Progenitor cell of endocrine pancreas (in vitro differentiated cells): ENCODE results near the gene BROX. TPM values are rescaled to one million over a fixed set of nuclear protein-coding genes. Genes with fewer than 3 reads are reported as not detected.
"Not testable (repeated sequence)": the region's sequence is repeated elsewhere in the genome, so short reads cannot be mapped to it uniquely, and the experiment has no call there.

ENCODE experiments used
- DNase-seq: peaks from one replicate; pipeline ENCODE4 v3.0.0; 2021; ENCODE audit warnings: low spot score; ENCODE audit not compliant: unreplicated experiment
- H3K27ac Mint-ChIP-seq: 2 replicates; pipeline ENCODE4 v1.8.0; 2021; ENCODE audit warnings: mild to moderate bottlenecking, moderate library complexity, mixed read lengths
- H3K27me3 Mint-ChIP-seq: 2 replicates; pipeline ENCODE4 v1.8.0; 2021; ENCODE audit warnings: mixed read lengths
- H3K36me3 Mint-ChIP-seq: 2 replicates; pipeline ENCODE4 v1.8.0; 2022; ENCODE audit warnings: mixed read lengths; ENCODE audit not compliant: insufficient read depth
- H3K4me1 Mint-ChIP-seq: 2 replicates; pipeline ENCODE4 v1.8.0; 2021; ENCODE audit warnings: low read depth, mixed read lengths
- H3K4me3 Mint-ChIP-seq: 2 replicates; pipeline ENCODE4 v1.8.0; 2021; ENCODE audit warnings: low read depth, mild to moderate bottlenecking, moderate library complexity, mixed read lengths
- H3K9me3 Mint-ChIP-seq: 2 replicates; pipeline ENCODE4 v1.8.0; 2021; ENCODE audit warnings: low read depth, mixed read lengths
- long read RNA-seq: library from polyadenylated mRNA; unstranded; transcript quantifications from one replicate; pipeline ENCODE4 v2.0.0, GENCODE V29; 2020
- total RNA-seq: library from RNA; stranded (reverse); gene quantifications from 2 replicates; pipeline ENCODE4 v1.2.1, GENCODE V29; 2021
- TF ChIP-seq, protein P1 (sequence below): fragments of 200-600 bp; sonication (generic); IDR thresholded peaks from one replicate; pipeline ENCODE4 v1.5.0; 2021; ENCODE audit warnings: antibody characterized with exemption, mild to moderate bottlenecking; ENCODE audit not compliant: unreplicated experiment

The BROX gene, protein sequence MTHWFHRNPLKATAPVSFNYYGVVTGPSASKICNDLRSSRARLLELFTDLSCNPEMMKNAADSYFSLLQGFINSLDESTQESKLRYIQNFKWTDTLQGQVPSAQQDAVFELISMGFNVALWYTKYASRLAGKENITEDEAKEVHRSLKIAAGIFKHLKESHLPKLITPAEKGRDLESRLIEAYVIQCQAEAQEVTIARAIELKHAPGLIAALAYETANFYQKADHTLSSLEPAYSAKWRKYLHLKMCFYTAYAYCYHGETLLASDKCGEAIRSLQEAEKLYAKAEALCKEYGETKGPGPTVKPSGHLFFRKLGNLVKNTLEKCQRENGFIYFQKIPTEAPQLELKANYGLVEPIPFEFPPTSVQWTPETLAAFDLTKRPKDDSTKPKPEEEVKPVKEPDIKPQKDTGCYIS
- total RNA-seq: 27.5 and 28.0 TPM in 2 replicates
- long read RNA-seq, full-length matches to known transcripts: 5 of 11 reads
- long read RNA-seq, partial matches to known transcripts: 3 of 11 reads
- long read RNA-seq, other reads (novel, unspliced or antisense): 3 of 11 reads

DNA sequence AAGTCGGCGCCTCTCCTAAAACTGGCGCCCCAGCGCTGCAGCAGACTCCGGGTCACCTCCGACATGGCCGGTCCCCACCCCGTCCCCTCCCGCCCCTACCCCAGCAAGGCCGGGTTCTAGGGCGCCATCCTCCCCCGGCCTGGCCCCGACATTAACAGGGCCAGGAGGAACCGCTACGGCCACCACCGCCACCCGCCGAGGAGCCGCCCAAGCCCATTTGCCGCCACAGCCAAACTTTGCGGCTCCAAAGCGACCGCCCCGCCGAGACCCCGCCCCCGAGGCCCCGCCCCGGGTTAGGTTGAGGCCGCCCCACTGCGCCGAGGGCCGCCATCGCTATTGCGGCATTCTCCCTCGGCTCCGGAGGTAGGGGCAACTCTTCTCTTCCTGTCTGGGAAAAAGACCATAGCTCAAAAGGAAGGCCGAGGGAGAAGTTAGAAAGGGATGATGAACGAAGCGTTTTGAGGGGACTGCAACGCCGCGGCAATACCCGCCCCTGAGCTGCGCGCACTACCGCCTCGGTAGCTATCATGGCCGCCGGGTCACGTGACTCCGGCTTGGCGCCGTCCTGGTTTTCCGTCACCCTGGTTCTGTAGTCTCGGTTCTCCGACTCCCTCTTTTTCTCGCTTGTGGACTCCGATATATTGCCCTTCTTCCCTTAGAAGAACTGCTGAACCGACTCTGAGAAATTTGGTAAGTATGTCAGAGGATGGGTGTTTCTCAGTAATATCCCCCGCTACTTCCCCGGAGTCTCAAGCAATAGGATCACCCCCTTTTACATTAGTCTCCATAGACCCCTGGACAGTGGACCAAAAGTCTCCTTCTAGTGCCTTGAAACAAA is at the start of gene BROX, which contains the start of gene AIDA:
Gene BROX (plus strand): TSS at position 312 of the 838 bp plus-strand sequence. CDS start 3,136 bp downstream, outside the sequence.
Gene AIDA (minus strand): TSS at position 239 of the 838 bp plus-strand sequence. CDS start 174 bp downstream, at position 65.
- TF ChIP-seq, protein P1, sequence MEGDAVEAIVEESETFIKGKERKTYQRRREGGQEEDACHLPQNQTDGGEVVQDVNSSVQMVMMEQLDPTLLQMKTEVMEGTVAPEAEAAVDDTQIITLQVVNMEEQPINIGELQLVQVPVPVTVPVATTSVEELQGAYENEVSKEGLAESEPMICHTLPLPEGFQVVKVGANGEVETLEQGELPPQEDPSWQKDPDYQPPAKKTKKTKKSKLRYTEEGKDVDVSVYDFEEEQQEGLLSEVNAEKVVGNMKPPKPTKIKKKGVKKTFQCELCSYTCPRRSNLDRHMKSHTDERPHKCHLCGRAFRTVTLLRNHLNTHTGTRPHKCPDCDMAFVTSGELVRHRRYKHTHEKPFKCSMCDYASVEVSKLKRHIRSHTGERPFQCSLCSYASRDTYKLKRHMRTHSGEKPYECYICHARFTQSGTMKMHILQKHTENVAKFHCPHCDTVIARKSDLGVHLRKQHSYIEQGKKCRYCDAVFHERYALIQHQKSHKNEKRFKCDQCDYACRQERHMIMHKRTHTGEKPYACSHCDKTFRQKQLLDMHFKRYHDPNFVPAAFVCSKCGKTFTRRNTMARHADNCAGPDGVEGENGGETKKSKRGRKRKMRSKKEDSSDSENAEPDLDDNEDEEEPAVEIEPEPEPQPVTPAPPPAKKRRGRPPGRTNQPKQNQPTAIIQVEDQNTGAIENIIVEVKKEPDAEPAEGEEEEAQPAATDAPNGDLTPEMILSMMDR: no peak
- no peaks in the 10 kb centered on the region for H3K27me3 Mint-ChIP-seq
- H3K27ac Mint-ChIP-seq: peak within 1 kb of the TSS; percentile 100
- H3K9me3 Mint-ChIP-seq: no peaks in the 10 kb centered on the region
- peaks cover 10% of the 10 kb centered on the region for H3K4me1 Mint-ChIP-seq
- DNase-seq: peak; percentile 91
- peak within 1 kb of the TSS; percentile 99 for H3K4me3 Mint-ChIP-seq
- peaks cover 3% of the 10 kb centered on the region for H3K36me3 Mint-ChIP-seq

DNA sequence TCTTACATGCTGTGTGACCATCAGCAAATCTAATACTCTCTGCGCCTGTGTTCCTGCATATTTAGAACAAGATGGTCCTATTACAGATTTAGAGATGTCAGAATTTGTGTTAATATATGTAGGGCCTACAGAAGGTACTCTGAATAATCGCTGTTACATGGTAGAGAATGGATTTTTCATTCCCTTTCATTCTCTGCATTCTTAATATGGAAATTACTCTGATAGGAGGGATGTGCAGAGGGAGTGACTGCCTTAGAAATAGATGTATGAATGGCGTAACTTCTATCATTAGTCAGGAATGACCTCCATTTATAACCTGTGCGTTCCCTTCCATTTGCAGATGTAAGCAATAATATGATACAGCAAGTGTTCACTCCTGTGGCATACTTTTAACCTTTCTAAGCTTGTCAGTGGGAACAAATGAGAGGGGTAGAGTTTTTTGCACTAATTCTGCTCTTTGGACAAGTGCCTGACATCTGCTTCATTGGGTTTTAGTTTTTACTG is 48.9 kb upstream of the BROX start:
- DNase-seq: no peak
- TF ChIP-seq, protein P1: no peak
- Mint-ChIP-seq H3K4me3 (no peak overlapping the region), H3K27me3 (no peaks in the 10 kb centered on the region), H3K4me1 (no peaks in the 10 kb centered on the region), H3K27ac (no peak overlapping the region), H3K36me3 (peaks cover 21% of the 10 kb centered on the region), H3K9me3 (no peaks in the 10 kb centered on the region)

DNA sequence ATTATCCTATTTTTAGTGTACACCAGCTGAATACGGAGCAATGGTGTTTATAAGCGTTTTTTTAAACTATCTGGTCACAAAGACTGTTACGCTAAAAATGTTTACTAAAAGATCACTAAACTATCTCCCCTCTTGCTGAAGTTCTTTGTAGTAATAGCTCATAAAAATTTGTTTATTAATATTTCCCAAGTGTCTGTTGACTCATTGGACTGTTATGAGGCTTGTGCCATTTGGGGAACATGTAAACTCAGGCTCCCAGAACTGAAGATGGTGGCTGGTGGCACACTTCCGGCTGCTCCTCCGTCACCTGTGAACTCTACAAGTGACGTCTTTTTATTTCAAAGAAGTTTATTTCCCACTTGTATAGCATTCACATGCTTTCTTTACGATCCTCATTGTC is 46.4 kb upstream of the BROX start:
- TF ChIP-seq, protein P1: no peak
- H3K27ac Mint-ChIP-seq: no peak overlapping the region
- H3K27me3 Mint-ChIP-seq: no peaks in the 10 kb centered on the region
- H3K4me1 Mint-ChIP-seq: no peaks in the 10 kb centered on the region
- H3K4me3 Mint-ChIP-seq: no peak overlapping the region
- H3K36me3 Mint-ChIP-seq: peaks cover 16% of the 10 kb centered on the region
- no peaks in the 10 kb centered on the region for H3K9me3 Mint-ChIP-seq
- DNase-seq: no peak

DNA sequence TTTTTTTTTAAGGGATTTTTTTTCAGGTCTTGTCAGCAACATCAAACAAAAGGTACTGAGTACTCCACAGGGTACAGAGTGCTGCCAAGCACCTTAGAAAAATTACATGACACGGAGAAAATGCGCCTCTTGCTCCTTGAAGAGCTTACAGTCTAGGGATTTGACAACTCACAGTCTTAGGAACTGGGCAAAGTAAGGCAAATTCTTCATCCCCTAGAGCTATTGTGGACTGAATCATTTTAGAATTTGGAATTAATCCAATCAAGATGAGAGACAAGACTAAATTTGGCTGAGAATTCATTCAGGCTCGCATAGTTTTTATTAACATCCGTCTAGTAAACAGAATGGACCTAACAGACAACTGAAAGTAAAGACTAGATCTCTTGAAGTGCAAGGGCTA is 44.2 kb upstream of the BROX start:
- H3K9me3 Mint-ChIP-seq, DNase-seq, H3K4me3 Mint-ChIP-seq, H3K4me1 Mint-ChIP-seq, H3K27me3 Mint-ChIP-seq, H3K27ac Mint-ChIP-seq: not testable (repeated sequence)
- peaks cover 11% of the 10 kb centered on the region for H3K36me3 Mint-ChIP-seq

DNA sequence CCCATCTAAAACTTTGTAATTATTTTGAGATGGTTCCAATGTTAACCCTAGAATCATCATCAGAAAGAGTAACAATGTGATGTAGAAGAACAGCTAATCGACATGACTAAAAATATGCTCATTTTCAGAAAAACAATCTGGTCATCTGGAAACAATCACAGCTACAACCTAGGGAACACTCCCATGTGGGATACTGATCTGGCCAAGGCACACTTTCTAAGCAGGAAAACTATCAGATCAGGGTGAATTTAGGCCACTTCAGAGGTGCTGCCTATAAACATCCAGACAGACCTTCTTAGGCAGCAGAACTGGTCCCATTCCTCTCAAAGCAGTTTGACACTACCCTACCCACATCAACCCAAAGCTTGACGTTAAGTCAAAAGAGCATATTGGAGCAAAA is 43.3 kb upstream of the BROX start:
- not testable (repeated sequence) for H3K4me3 Mint-ChIP-seq, H3K27me3 Mint-ChIP-seq, H3K4me1 Mint-ChIP-seq, DNase-seq, H3K9me3 Mint-ChIP-seq, H3K27ac Mint-ChIP-seq
- peaks cover 14% of the 10 kb centered on the region for H3K36me3 Mint-ChIP-seq

DNA sequence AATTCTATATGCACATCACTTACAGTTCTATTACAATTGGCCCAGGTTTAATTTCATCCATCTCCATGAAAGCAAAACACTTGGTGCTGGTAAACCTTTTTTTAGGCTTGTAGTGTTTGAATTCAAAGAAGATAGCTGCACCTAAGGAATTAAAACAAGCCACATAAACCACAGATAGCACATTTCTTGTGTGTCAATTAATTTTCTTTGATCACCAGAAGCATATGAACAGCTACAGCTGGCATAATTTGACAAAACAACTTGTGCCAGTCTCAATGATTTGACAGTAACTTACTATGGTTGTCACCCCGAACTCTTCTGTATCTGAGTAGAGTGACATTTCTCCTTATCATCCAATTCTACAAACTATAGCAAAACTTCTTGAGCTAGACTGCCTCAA is 42.3 kb upstream of the BROX start:
- peaks cover 15% of the 10 kb centered on the region for H3K36me3 Mint-ChIP-seq

More for the DNA sequence above, 42.3 kb upstream of the BROX start:
- no peak for DNase-seq
- Mint-ChIP-seq H3K27me3 (no peaks in the 10 kb centered on the region), H3K9me3 (no peaks in the 10 kb centered on the region), H3K4me1 (no peaks in the 10 kb centered on the region), H3K4me3 (no peak overlapping the region), H3K27ac (peak overlapping the region; percentile 10)
- TF ChIP-seq, protein P1: no peak
